Measurements from ENCODE around the gene SLC19A1. TPM values are rescaled to one million over a fixed set of nuclear protein-coding genes. Genes with fewer than 3 reads are reported as not detected.

The SLC19A1 gene
- total RNA-seq, 4 donors from 2014 or later = 1.8 to 9.6 (median 2.1) TPM

DNA sequence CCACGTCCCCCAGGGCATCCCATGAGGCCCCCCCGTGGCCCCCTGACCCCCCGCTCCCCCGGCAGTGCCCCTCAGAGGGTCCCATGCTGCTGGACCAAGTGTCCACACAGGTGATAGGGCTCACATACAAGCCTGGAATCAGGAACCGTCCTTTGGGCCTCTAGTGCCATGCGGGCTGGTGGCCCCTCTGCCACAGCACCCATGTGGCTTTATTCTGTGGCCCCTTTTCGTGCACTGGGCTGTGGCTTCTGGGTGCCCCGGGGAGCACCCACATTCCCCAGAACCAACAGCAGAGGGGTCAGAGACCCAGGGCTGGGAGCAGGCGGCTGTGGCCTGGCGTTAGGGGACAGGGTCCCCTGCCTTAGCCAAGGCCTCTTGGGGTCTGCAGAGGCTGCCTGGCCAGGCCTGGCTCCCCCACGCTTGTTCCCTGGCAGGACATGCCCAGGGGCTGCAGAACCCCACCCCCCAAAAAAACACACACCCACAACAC is 31.7 kb downstream of the SLC19A1 start:
- Histone ChIP-seq H3K4me3 (no peak overlapping the region), H3K27me3 (no peaks in the 10 kb centered on the region), H3K4me1 (no peaks in the 10 kb centered on the region), H3K9me3 (no peaks in the 10 kb centered on the region), H3K27ac (no peak overlapping the region), H3K36me3 (no peaks in the 10 kb centered on the region)
- intact Hi-C loops (cut with DNase I; ENCODE audit: low total_unique reads) = no loop called here
- TF ChIP-seq POLR2A (IDR thresholded peaks at IDR 0.05) = no peak
- TF ChIP-seq, protein P1, sequence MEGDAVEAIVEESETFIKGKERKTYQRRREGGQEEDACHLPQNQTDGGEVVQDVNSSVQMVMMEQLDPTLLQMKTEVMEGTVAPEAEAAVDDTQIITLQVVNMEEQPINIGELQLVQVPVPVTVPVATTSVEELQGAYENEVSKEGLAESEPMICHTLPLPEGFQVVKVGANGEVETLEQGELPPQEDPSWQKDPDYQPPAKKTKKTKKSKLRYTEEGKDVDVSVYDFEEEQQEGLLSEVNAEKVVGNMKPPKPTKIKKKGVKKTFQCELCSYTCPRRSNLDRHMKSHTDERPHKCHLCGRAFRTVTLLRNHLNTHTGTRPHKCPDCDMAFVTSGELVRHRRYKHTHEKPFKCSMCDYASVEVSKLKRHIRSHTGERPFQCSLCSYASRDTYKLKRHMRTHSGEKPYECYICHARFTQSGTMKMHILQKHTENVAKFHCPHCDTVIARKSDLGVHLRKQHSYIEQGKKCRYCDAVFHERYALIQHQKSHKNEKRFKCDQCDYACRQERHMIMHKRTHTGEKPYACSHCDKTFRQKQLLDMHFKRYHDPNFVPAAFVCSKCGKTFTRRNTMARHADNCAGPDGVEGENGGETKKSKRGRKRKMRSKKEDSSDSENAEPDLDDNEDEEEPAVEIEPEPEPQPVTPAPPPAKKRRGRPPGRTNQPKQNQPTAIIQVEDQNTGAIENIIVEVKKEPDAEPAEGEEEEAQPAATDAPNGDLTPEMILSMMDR (IDR thresholded peaks at IDR 0.05 in 4 of 5, conservative IDR thresholded peaks at IDR 0.05 in 1 of 5) = no peak
- no peak for ATAC-seq
- in situ Hi-C loops (cut with MboI; ENCODE audit: low sequenced_read_pairs in 4 of 4) = no loop called here
- DNase-seq = no peak

DNA sequence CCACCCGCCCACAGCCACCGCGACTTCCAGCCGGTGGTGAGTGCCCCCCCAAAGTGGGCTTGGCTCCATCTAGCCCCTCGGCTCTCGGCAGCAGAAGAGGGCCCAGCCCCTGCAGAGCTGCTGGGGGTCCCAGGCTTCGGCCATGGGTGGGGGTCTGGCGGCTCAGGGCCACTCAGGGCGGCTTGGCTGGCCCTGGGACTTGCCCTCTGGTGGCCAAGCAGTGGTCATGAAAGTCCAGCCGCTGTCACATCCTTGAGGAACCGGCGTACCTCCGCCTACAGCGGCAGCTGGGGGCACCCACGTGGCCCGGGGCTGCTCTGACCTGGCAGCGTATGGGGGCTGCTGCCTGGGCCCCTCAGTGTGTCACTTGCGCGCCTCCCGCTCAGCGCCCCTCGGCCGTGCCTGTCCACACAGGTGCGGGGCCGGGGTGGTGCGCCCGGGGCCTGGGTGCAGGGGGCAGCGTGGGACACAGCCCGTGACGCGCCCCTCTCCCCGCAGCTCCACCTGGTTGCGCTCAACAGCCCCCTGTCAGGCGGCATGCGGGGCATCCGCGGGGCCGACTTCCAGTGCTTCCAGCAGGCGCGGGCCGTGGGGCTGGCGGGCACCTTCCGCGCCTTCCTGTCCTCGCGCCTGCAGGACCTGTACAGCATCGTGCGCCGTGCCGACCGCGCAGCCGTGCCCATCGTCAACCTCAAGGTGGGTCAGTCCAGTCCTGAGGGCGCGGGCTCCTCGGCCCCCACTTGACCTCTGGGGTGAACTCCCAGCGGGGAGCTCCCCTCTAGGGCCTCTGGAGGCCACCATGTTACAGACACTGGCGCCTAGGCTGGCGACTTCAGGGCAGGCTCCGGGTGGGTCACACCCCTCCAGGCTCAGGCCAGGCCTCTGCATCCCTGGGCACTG is 32.4 kb downstream of the SLC19A1 start:
- in situ Hi-C loops (cut with MboI; ENCODE audit: low sequenced_read_pairs in 4 of 4) = no loop called here
- no peak overlapping the region for H3K27ac ChIP-seq
- no peaks in the 10 kb centered on the region for H3K27me3 ChIP-seq
- H3K4me1 ChIP-seq = no peaks in the 10 kb centered on the region
- no peaks in the 10 kb centered on the region for H3K9me3 ChIP-seq
- intact Hi-C loops (cut with DNase I; ENCODE audit: low total_unique reads) = no loop called here
- no peak for DNase-seq
- no peak overlapping the region for H3K4me3 ChIP-seq
- TF ChIP-seq, protein P1 (IDR thresholded peaks at IDR 0.05 in 4 of 5, conservative IDR thresholded peaks at IDR 0.05 in 1 of 5) = no peak
- no peak for TF ChIP-seq POLR2A (IDR thresholded peaks at IDR 0.05)
- no peak for ATAC-seq
- H3K36me3 ChIP-seq = no peaks in the 10 kb centered on the region

DNA sequence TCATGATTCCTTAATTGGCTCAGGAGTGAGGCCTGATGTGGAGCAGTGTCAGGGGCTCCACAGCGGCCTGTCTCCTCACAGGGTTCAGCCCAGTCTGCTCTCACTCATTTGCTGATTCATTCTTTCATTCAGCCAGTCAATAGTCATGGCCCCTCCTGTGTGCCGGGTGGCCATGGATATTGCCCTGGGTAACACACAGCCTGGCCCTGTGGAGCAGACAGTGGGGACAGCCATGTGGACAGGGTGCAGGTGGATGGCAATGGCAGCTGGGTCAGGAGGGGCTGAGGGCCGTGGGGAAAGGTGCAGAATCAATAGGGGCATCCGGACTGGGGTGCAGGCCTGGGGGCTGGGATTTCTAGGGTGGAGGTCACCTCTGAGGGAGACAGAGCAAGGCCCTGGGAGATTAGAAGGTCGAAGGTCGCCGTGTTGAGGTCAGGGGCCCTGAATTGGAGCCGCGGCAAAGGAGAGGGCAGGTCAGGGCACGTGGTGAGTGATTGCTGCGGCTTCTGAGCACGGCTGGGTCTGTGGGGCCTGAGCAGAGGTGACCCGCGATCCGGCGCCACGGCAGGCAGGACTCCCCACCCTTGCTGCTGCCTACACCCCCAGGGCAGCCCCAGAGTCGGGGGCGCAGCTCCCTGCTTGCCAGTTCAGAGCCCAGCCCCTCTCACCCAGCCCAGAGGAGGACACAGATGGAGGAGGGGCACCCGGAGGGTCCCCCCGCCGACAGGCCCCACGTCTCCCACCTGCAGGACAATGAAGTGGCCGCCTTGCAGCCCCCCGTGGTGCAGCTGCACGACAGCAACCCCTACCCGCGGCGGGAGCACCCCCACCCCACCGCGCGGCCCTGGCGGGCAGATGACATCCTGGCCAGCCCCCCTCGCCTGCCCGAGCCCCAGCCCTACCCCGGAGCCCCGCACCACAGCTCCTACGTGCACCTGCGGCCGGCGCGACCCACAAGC is 33.4 kb downstream of the SLC19A1 start:
- DNase-seq (no peak), ATAC-seq (no peak)
- H3K4me1 ChIP-seq = no peaks in the 10 kb centered on the region
- TF ChIP-seq POLR2A (IDR thresholded peaks at IDR 0.05) = no peak
- TF ChIP-seq, protein P1 (IDR thresholded peaks at IDR 0.05 in 4 of 5, conservative IDR thresholded peaks at IDR 0.05 in 1 of 5) = no peak
- no peaks in the 10 kb centered on the region for H3K27me3 ChIP-seq
- no peak overlapping the region for H3K27ac ChIP-seq
- intact Hi-C loops (cut with DNase I; ENCODE audit: low total_unique reads) = no loop called here
- H3K9me3 ChIP-seq = no peaks in the 10 kb centered on the region
- H3K36me3 ChIP-seq = no peaks in the 10 kb centered on the region
- no peak overlapping the region for H3K4me3 ChIP-seq
- in situ Hi-C loops (cut with MboI; ENCODE audit: low sequenced_read_pairs in 4 of 4) = no loop called here

DNA sequence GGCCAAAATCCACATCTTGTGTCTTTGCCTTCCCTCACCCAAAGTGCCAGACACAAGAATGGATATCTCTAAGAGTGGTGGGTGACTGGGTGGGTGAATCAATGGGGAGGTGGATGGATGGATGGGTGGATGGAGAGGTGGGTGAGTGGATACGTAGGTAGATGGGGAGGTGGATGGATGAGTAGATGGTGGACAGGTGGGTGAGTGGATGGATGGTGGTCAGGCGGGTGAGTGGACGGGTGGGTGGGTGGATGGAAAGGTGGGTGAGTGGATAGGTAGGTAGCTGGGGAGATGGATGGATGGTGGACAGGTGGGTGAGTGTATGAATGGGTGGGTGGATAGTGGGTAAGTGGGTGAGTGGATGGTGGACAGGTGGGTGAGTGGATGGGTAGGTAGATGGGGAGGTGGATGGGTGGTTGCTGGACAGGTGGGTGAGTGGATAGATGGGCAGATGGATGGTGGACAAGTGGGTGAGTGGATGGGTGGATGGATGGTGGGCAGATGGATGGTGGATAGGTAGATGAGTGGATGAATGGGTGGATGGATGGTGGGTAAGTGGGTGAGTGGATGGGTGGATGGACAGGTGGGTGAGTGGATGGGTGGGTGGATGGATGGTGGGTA is 34.2 kb downstream of the SLC19A1 start:
- H3K27ac ChIP-seq = no peak overlapping the region
- intact Hi-C loops (cut with DNase I; ENCODE audit: low total_unique reads) = no loop called here
- no peak for DNase-seq
- no peaks in the 10 kb centered on the region for H3K9me3 ChIP-seq
- in situ Hi-C loops (cut with MboI; ENCODE audit: low sequenced_read_pairs in 4 of 4) = no loop called here
- no peak for ATAC-seq
- no peak for TF ChIP-seq POLR2A (IDR thresholded peaks at IDR 0.05)
- TF ChIP-seq, protein P1 (IDR thresholded peaks at IDR 0.05 in 4 of 5, conservative IDR thresholded peaks at IDR 0.05 in 1 of 5) = no peak
- H3K4me3 ChIP-seq = no peak overlapping the region
- no peaks in the 10 kb centered on the region for H3K4me1 ChIP-seq
- no peaks in the 10 kb centered on the region for H3K27me3 ChIP-seq
- H3K36me3 ChIP-seq = no peaks in the 10 kb centered on the region
